SH-SY5Y (cell line): Measurements from ENCODE around the gene TIMM17A.

Experiments used
- GATA2 ChIP-seq: IDR thresholded peaks from 2 replicates; pipeline ENCODE4 v1.6.1; 2011; ENCODE audit warnings: mild to moderate bottlenecking, low read depth, low read length
- GATA3 ChIP-seq: IDR thresholded peaks from 2 replicates; pipeline ENCODE4 v1.6.1; 2011; ENCODE audit warnings: low read depth, mild to moderate bottlenecking, low read length, moderate library complexity

DNA sequence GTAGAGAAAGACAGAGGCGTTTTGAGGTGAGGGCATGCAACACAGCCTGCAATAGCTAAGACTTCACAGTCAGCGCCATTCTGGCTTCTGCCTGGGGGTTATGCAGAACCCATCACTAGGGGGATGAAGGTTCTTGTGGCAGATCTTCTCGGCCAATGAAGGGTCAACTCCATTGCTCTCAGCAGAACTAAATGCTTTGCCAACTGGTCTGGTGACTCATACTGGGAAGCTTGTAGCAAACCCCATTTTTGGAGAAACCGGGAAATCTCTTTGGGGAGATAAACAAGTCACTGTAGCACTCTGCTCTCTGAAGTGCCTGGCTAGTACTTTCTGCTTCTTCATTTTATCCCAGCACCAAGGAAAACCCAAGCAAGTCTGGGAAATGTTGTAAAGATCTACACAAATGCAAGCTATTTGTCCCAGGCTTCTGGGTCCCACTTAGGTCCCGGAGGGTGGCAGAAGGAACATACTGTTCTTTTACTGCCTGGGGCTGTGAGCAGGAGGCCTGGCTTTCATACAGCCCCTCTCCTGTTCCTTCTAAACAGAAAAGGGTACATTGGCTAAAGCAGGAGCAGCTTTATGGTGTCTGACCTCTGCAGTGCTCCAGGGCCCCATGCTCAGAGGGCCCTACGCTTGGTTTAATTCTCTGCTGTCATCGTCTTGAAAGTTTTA is 37.8 kb upstream of the TIMM17A start:
- TF ChIP-seq GATA2 (no peak), GATA3 (no peak)
